Activated CD8-positive, alpha-beta memory T cell treated with anti-CD3 and anti-CD28 coated beads, Interleukin-2, amount 50 U/mL, for 24 hours (primary cell): ENCODE data around the gene EFCAB8.
"Not testable (repeated sequence)": the region's sequence is repeated elsewhere in the genome, so short reads cannot be mapped to it uniquely, and the experiment has no call there.

Experiments
- DNase-seq: peaks from one replicate; pipeline ENCODE4 v3.0.0-alpha.2; 2020; ENCODE audit errors: extremely low read depth

Gene EFCAB8

DNA sequence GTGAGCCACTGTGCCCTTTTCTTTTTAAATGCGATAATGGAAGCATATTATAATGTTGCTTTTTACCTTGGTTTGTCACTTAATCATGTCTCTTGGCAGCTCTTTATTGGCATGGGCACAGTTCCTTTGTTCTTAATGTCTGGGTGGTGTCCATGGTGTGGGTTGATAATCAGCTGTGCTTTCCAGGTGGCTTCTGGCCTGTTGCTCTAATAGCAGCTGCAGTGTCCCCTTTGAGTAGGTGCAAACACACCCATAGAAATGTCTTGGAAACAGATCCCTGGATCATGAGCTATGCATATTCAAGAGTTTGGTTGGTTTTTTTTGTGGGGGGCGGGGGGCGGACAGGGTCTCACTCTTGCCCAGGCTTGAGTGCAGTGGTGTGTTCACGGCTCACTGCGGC lies 29.9 kb downstream of the EFCAB8 start:
- no peak for DNase-seq

DNA sequence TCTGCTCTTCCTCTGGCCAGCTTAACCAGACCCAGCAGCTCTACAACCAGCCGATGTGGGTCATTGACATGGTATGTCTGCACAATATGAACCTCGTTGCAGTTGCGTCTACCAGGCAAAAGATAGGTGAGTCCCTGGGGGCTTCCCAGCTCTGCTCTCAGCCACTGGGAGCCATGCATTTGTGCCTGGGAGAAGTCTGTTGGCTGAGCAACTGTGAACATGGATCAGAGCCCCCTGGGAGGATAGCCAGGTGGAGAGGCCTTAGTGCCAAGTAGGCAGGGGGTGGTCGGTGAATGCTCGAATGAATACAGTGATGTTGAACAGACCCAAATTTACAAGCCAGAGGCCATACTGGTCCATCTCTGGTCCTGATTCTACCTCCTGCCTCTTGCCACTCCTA lies 30.6 kb downstream of the EFCAB8 start:
- DNase-seq = no peak

DNA sequence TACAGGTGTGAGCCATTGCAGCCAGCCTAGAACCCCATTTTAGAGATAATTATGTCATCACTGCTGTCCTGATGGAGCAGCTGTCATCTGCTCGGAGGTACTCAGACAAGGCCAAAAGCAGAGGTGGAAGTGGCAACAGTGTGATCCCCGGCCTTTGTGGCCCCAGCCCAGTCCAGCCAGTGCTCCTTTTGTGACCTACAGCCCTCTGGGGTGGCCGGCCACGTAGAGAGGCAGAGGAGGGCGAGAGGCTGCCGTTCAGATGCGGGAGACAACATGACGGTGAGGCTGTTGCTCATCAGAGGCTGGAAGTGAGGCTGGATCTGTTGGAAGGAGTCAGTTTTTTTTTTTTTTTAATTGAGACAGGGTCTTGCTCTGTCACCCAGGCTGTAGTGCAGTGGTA lies 32.8 kb downstream of the EFCAB8 start:
- DNase-seq = no peak

DNA sequence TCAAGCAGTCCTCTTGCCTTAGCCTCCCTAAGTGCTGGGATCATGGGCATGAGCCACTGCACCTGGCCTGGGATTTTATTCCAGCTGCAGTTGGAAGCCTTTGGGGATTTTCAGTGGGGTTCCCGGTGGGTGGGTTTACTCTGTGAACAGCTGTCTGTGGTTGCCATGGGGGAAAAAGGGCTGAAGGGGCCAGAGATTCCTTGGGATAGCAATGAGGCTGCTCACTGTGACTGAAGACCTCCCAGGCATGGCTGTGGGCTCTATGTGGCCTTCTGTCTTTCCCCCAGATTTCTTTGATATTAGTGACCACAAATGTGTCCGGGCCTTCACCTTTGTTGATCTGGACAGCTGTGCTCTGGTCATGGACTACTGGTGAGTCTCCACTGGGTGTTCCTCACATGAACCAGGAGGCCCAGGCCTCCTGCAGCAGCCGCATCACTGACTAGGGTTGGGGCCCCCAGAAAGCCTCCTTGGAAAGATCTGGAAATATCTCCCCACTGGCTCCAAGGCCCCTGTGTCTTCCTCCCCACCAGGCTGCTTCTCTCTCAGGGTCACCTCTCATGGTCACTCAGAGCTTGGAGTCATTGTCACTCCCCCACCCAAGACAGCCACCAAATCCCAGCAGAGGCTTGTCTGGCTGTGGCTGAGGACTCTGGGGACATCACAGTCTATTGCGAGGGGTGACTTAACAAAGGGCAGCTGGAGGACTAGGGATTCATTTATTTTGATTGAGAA lies 33.4 kb downstream of the EFCAB8 start:
- DNase-seq = no peak

DNA sequence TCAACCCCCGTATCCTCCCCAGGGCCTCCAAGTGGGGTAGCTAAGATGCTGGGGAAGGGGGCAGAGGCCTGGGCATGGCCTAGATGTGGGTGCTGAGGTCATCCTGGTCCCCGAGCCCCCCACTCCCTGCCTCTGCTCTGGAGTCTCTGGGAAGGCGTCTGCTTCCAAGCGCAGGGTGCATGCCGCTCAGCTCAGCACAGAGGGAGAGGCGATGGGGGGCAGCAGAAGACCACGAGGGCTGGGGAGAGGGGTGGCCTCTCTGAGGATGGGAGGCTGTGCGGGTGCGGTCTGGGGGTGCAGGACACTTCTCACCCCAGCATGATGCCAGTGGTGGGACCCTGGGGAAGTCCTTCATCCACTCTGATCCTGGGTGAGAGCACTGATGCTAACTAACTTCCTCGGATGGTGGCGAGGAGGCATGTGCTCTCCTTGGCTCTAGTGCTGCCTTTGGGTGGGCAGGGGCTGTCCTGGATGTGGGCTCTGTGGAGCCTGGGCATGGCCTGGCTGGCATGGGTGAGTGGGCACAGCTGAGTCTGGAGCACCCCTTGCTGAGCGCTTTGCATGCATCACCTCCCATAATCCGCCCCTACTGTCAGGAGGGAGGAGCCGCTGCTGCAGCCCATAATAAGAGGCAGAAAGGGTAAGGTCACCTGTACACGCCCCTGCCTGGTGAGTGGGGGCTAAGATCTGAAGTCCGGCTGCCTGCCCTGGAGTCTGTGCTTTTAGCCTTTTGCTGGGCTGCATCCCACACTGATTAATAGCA lies 34.7 kb downstream of the EFCAB8 start:
- no peak for DNase-seq

DNA sequence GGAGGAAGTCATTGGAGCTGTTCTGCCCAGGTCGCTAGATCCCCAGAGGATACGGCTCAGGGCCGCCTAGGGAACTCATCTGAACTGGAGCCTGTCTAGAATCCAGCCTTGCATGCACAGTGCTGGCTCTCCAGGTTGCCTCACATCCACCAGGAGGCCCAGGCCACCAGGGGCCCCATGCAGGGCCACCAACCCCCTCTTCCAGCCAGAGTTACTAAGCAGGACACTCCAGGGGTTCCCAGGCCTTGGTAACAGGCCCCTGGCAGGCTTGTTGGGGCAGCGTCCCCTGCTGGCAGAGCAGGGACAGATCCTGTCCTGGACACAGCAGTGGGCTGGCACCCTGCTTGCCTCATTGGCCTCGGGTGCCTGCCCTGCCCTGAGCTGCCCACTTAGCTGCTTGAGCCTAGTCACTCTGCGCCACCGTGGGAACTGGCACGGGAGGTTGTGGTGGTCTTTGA lies 35.3 kb downstream of the EFCAB8 start:
- no peak for DNase-seq

DNA sequence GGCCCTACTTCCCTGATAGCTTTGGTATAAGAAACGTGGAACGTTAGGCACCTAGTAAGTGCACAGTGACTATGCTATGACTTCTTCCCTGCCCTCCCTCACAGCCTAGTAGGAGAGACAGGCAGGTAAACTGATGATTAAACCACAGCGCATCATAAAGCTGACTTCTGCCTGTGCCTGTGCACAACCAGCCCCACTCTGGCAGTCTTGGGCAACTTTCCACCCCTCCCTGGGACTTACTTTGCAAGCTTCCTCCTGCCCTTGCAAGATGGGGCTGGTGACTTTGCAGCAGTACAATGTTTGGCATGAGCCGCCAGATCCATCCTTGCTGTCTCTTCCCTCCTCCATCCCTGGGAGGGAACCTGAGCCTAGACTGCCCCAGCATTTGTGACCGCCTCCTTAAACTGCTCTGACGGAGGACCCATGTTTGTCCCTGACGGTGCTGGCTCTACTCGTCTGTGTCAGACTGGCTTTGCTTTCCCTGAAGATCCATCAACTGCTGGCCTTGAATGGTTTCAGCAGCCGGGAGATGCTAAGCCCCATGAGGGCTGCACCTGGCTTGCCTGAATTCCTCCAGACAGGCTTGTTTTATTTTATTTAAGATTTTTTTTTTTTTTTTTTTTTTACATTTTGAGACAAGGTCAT lies 36.1 kb downstream of the EFCAB8 start:
- no peak for DNase-seq

DNA sequence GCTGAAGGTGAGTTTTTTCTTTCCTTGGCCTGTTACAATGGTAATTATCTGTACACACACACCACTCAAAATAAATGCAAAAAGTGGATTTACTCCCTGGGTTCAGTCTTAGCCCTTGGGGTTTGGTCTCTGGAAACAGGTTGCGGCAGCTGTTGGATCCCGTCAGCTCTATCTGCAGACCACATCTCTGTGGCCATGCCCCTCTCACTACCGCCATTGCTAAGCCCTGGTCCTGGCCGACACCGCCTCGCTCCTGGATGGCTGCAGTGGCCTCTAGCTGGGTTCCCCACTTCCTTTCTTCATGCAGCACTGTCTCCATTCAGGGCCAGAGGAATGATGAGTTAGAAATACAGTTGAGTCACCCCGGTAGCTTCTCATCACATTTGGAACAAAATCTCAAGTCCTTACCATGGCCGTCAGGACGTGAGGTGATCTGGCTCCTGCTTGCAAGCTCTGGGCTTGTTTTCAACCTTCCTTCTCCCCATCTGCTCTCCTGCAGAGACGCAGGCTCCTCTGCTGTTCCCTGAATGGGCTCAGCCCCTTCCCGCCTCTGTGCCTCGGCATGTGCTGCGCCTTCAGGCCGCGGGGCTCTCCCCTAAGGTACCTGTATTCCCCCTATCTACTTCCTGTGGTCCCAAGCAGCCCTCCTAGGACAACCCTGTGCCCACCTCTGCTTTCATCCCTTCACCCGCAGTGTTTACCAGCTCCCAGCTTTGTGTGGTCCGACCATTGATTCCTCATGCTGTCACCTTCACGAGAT lies 38.0 kb downstream of the EFCAB8 start:
- no peak for DNase-seq

DNA sequence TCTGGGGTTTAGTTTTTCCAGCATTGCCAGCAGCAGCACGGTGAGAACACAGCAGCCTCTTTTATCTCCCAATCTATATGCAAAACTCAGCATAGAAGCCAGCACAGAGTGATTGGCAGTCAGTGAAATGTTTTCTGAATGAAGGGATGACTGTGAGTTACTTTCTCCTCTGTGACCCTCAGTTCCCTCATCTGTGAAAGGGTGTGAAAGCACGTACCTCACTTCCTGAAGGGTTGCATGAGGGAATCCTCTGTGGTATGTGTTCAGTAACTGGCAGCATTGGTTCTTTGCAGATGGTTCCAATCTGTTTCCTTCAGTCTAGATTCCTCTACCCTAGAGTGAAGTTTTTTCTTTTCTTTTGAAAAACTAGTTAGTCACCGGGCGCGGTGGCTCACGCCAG lies 40.0 kb downstream of the EFCAB8 start:
- DNase-seq = no peak

DNA sequence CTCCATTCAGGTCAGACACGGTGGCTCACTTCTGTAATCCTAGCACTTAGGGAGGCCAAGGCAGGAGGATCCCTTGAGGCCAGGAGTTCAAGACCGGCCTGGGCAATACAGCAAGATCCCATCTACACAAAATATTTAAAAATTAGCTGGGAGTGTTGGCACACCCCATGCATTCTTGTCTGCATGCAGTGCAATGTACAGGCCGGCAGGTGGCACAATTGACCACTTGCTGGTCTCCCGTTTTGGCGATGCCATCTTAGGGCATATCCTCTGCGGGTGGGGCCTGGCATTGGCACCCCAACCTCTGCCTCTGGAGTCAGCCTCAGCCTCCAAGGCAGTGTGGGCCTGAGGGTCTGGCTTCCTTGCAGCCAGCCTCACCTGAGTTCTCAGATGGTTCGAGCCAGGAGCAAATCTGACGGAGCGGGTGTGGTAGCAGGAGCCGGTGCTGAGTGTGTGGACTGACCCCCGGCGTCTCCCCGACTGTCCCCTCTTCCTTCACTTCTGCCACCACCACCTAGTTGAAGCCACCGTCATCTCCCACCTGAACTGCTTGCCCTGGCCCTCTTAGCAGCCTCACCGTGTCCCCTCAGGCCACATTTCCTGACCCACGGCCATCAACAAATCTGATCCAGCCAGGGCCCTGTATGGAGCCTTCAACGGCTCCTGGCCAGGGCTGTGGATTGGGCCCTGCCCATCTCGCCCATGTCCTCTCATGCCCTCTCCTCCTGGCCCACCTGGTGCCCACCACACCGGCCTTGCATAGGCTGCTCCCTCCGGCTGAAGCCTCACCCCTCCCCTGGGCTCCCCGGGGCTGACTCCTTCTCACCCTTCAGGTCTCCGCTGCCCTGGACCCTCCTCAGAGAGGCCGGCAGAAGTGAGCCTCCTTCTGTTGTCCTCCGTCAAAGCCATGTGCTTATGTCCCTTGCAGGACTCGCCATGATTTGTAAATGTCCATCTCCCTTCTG lies 44.0 kb downstream of the EFCAB8 start:
- DNase-seq = peak; percentile 26

DNA sequence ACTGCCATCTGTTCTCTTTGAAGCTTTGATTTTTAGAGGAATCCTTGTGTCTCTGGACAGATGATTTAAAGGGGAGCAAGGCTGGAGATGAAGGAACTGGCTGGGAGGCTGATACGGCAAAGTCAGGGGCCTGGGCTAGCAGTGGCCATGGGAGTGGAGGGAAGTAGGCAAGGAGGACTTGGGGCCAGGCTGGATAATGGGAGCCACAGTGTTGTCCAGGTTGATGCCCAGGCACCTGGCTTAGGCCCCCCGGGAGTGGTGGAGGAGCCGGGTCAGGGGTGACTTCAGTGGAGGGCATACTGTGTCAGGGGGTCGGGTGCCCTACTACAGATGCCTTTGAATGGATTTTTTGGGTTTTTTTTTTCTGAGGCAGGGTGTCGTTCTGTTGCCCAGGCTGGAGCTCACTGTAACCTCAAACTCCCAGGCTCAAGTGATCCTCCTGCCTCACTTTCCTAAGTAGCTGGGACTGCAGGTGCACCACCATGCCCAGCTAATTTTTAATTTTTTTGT lies 45.0 kb downstream of the EFCAB8 start:
- DNase-seq = no peak

DNA sequence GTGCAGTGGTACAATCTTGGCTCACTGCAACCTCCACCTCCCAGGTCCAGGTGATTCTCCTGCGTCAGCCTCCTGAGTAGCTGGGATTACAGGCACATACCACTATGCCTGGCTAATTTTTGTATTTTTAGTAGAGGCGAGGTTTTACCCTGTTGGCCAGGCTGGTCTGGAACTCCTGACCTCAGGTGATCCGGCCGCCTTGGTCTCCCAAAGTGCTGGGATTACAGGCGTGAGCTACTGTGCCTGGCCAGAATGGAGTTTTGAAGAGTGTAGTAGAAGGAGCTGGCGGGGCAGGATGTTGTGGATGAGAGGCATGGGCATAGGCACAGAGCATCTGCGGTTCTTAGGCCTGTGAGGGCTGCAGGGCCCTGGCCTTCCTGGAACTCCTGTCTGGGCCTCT lies 46.0 kb downstream of the EFCAB8 start:
- DNase-seq = not testable (repeated sequence)

DNA sequence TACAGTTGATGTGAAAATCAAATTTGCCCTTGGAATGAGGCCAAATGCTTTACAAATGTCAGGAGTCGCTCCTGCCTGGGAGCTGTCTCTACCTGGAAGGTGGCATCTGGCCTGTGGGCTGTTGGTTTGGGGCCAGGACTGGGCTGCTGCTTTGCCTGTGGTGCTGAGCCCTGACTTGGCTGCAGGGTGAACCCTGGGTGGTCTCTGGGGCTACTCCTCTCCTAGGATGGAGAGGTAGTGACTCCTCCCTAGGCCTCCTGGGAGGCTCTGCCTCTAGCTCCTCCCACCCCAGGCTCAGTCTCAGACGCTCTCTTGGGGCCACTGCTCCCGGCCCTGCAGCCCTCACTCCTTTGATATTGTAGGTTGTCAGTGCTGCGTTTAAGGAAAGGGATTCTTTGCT lies 47.5 kb downstream of the EFCAB8 start:
- no peak for DNase-seq

DNA sequence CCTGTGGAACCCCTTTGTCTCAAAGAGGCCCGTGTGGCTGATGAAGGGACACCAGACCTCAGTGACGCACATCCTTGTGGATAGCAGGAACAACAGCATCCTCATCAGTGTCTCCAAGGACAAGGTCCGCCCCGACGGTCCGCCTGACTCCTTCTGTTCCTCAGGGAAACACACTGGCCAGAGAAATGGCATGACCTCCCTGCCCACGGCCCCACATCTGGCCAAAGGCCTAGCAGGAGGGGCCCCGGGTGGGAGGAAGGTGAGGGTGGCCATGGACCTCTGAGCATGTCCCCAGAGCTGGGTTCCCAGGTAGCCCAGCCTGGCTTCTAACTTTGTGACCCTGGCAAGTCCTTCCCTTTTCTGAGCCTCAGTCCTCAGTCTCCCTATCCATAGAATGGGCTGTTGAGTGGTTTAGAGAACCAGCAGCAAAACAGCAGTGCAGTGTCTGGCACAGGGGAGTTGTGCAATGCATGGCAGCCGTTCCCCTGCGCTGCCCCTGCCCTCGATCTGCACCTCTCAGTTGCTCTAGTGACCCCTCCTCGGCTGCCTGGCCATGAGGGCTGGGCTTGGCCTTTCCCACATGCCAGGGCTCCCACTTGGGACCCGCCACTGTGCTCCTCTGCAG lies 48.3 kb downstream of the EFCAB8 start:
- no peak for DNase-seq

DNA sequence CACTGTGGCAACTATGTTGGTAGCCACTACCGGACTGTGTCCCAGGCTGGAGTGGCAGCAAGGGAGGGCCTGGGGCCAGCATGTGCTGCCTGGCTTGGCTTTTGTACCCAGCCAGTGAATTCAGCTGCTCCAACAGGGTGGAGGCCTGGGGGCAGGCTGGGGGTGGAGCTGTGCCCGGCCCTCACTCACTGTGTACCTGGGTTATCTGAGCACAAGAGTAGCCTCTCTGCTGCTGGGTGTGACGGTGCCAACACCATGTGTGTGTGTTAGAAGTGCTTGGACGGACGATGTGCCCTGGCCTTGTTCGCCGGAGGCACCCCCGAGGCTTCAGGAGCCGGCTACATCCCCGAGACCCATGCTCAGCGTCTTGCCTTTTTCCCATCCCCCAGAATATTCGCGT lies 49.2 kb downstream of the EFCAB8 start:
- no peak for DNase-seq

DNA sequence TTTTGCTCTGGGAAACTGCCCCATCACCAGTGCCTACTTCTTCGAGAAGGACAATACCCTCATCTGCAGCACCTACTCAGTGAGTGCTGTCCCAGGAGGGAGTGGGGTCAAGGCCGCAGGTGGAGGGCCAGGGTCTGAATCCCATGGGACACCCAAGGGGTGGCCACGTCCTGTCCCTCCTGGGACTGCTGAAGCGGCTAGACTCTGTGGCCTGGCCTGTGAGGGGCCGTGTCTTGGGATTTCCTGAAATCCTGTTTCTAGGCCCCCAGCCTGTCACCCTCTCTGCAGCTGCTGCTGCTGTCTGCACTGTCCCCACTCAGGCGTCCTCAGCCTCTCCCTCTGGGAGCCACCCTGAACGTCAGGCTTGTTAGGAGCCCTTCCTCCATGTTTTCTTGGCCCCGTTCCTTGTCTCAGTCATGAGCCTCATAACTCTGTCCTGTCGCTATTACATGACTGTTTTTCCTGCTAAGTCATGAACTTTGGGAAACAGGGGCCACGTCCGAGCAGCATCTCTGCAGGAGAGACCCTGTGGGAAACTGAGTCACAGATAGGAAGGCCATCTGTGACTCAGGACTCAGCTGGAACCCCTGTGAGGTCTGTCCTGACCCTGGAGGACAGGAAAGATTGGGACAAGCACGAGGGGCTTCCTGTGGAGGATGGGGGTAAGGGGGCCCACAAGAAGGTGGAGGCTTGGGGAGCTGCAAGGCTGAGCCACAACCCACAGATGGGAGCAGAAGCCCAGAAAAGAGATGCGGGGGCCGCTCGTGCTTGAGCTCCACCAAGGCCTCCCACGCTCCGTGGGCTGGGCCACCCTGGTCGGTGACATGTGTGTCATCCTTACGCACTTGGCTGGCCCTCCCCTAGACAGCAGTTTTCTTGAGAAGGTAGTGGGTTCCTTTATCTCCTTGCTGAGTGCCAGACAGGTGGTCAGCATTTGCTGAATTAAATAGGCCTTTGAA lies 49.9 kb downstream of the EFCAB8 start:
- DNase-seq = no peak

DNA sequence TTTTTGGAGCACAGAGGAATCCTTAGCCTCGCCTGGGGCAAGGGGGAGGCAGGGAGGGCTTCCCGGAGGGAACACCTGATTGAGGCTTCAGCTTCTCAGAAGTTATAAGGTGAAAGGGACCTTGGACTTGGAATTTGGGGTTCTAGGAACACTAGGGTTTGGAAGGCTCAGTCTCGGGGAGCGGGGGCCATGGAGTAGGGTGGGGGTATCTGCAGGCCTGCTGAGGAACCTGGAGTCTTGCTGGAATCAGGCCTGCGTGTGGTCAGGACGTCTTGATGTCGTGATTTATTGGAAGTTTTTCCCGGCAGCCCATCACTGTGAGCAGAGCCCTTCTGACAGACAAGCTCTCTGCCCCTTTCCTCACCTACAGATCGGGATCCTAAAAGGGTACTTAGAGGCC lies 50.7 kb downstream of the EFCAB8 start:
- DNase-seq = no peak

DNA sequence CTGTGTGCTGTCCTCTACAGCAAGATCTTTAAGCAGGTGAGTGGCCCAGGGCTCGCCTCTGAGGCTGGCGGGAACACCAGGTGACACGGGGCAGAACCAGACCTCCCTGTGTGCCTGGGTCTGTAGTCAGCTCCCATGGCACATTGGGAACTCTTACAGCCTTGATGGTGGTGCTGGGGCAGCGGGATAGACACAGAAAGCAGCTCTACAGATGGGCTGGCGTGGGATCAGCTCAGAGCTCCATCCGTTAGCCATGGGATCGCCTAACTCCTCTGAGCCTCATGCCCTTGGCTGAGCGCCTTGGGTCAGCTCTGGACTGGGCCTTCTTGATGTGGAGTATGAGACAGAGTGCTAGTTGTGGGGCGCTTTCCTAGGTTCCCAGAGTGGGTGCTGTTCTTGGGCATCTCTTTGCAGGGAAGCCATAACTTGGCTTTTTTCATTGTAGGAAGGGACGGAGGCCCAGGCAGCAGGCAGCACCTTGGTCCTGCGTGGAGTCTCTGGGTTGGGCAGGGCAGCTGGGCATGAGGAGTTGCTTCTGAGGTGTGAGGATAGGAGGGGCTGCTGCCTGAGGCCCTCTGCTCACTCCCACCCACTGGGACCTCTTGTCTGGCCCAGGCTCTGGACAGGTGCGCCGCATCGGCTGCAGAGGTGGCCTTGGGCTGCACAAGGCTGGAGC lies 51.3 kb downstream of the EFCAB8 start:
- DNase-seq = no peak

DNA sequence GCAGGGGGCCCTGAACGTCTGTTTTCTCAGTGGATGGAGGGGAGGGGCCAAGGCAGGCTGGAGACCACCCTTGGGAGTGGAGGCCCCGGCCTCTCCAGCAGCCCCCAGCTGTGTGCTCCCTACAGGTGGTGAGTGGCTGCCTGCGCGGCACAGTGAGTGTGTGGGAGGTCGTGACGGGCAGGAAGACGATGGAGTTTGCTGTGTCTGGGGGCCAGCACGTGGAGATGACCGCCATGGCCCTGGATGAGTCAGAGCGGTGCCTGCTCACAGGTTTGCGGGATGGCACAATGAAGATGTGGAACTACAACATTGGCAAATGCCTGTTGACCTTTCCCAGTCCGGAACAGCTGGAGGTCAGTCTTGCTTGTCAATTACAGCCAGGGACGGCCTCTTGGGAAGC lies 52.6 kb downstream of the EFCAB8 start:
- no peak for DNase-seq
